ENCODE measurements around the gene PTPRQ. TPM values are rescaled to one million over a fixed set of nuclear protein-coding genes. Genes with fewer than 3 reads are reported as not detected.

Gene PTPRQ
- total RNA-seq, 2 donors from 2014 or later = 2.3 to 2.4 TPM

DNA sequence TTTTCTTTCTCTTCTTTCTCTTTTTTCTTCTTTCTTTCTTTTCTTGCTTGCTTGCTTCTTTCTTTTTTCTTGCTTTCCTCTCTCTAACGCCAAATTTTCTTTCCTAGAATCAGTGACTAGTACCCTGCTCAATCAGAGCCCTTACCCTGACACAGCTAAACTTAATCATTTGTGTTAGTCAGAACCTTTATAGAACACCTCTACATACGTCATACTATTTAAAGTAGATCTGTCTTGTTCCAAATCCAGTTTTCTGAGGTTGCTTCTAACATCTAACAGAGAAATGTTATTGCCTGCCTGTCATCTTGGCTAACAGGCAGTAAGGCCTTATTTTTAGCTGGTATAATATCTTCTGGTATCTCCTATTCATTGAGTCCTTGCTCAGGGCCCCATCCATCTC lies 197.9 kb downstream of the PTPRQ start:
- Histone ChIP-seq H3K36me3 (no peaks in the 10 kb centered on the region), H3K27me3 (replicated peaks; ENCODE audit: insufficient read depth) (no peaks in the 10 kb centered on the region), H3K4me3 (no peak overlapping the region), H3K27ac (no peak overlapping the region), H3K9me3 (no peaks in the 10 kb centered on the region), H3K4me1 (ENCODE audit: control insufficient read depth in 1 of 2, low read depth in 2 of 2) (no peaks in the 10 kb centered on the region)
- TF ChIP-seq, protein P1, sequence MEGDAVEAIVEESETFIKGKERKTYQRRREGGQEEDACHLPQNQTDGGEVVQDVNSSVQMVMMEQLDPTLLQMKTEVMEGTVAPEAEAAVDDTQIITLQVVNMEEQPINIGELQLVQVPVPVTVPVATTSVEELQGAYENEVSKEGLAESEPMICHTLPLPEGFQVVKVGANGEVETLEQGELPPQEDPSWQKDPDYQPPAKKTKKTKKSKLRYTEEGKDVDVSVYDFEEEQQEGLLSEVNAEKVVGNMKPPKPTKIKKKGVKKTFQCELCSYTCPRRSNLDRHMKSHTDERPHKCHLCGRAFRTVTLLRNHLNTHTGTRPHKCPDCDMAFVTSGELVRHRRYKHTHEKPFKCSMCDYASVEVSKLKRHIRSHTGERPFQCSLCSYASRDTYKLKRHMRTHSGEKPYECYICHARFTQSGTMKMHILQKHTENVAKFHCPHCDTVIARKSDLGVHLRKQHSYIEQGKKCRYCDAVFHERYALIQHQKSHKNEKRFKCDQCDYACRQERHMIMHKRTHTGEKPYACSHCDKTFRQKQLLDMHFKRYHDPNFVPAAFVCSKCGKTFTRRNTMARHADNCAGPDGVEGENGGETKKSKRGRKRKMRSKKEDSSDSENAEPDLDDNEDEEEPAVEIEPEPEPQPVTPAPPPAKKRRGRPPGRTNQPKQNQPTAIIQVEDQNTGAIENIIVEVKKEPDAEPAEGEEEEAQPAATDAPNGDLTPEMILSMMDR (IDR thresholded peaks at IDR 0.05) = no peak
- DNase-seq (ENCODE audit: low spot score) (no peak), ATAC-seq (ENCODE audit: insufficient number of reproducible peaks, low FRiP score, low read depth) (no peak)

DNA sequence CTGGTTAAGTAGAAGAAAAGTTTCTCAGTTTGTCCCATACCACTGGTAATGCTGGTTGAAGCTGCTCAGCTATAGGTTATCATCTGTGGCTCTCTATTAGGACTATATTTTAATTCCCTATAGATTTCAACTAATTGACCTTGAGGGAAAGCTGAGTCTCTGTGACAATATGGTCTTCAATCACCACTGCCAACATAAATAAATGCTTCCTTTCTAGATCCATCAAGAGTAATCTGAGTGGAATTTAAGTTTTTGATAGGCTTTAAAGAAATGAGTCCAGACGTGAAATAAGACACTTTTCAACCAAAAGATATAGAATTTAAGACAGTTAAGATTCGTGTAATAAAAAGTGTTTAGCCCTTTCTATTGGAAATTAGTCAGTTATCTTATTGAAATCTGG lies 199.9 kb downstream of the PTPRQ start:
- Histone ChIP-seq H3K27ac (no peak overlapping the region), H3K4me1 (ENCODE audit: control insufficient read depth in 1 of 2, low read depth in 2 of 2) (no peaks in the 10 kb centered on the region), H3K36me3 (no peaks in the 10 kb centered on the region), H3K27me3 (replicated peaks; ENCODE audit: insufficient read depth) (no peaks in the 10 kb centered on the region), H3K4me3 (no peak overlapping the region), H3K9me3 (no peaks in the 10 kb centered on the region)
- TF ChIP-seq, protein P1 (IDR thresholded peaks at IDR 0.05) = no peak
- ATAC-seq (ENCODE audit: insufficient number of reproducible peaks, low FRiP score, low read depth) (no peak), DNase-seq (ENCODE audit: low spot score) (no peak)

DNA sequence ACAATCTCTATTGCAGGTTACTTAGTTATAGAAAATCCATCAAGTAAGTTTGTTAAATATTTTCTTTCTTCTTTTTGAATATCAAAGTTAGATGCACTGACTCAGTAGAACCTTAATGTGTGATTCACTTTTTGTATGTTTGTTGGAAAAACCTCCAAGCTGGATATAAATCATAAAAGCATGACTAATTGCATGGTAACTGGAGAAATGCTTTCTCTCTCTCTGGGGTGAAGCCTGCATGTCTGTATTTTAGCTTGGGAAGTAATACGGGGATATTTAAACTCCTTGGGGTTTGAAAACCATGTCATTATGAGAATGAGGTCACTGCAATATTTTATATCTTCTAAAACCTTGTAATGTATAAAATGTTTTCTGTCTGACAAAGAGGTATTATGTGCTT lies 204.8 kb downstream of the PTPRQ start:
- Histone ChIP-seq H3K27ac (no peak overlapping the region), H3K4me3 (no peak overlapping the region), H3K36me3 (no peaks in the 10 kb centered on the region), H3K4me1 (ENCODE audit: control insufficient read depth in 1 of 2, low read depth in 2 of 2) (no peaks in the 10 kb centered on the region), H3K9me3 (no peaks in the 10 kb centered on the region), H3K27me3 (replicated peaks; ENCODE audit: insufficient read depth) (no peaks in the 10 kb centered on the region)
- DNase-seq (ENCODE audit: low spot score) (no peak), ATAC-seq (ENCODE audit: insufficient number of reproducible peaks, low FRiP score, low read depth) (no peak)
- TF ChIP-seq, protein P1 (IDR thresholded peaks at IDR 0.05) = no peak

DNA sequence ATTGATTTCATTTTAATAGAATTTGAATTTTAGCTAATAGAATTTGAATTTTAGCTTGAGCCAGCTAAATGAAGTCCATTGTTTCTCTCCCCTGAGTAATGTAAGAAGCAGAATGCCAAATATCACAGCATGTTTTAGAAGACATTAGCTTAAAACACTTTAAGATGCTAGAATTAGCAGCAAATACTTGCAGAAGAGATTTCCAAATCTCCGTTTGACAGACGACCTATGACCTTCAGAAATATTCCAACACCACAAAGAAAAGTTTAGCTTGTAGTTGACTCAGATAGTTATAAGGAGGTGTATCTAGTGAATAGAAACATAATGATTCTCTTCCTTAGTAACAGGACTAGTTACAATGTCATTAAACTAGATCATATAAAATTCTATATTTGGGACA lies 211.7 kb downstream of the PTPRQ start:
- no peaks in the 10 kb centered on the region for H3K27me3 ChIP-seq (replicated peaks; ENCODE audit: insufficient read depth)
- no peaks in the 10 kb centered on the region for H3K9me3 ChIP-seq
- no peak overlapping the region for H3K4me3 ChIP-seq
- H3K36me3 ChIP-seq = no peaks in the 10 kb centered on the region
- no peak overlapping the region for H3K27ac ChIP-seq
- TF ChIP-seq, protein P1 (IDR thresholded peaks at IDR 0.05) = no peak
- ATAC-seq (ENCODE audit: insufficient number of reproducible peaks, low FRiP score, low read depth) (no peak), DNase-seq (ENCODE audit: low spot score) (no peak)
- no peaks in the 10 kb centered on the region for H3K4me1 ChIP-seq (ENCODE audit: control insufficient read depth in 1 of 2, low read depth in 2 of 2)

DNA sequence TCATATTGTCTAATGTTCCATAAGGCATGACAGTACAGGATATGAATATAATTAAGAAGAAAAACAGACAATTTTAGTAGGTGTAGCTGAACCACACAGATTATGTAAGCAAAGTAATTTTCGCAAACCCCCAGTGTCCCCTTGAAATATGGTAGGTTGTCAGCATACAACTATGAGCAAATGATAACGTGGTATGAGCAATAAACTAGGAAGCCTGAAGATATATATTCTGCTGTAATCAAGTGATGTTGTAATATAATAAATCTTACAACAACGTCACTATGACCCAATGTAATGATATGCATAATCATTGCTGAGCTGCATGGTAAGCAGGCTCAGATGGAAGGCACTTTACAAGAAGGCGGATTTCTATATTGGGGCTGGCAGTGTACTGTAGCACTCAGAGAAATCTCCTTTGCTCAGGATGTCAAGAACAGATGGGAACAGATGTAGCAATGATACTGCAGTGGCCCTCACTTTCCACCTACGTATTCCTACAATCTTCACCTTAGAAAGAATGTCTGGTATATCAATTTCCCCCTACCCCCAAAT lies 215.6 kb downstream of the PTPRQ start:
- no peak for ATAC-seq (ENCODE audit: insufficient number of reproducible peaks, low FRiP score, low read depth)
- no peak overlapping the region for H3K4me3 ChIP-seq
- TF ChIP-seq, protein P1 (IDR thresholded peaks at IDR 0.05) = no peak
- H3K27me3 ChIP-seq (replicated peaks; ENCODE audit: insufficient read depth) = no peaks in the 10 kb centered on the region
- H3K9me3 ChIP-seq = no peaks in the 10 kb centered on the region
- DNase-seq (ENCODE audit: low spot score) = no peak
- no peaks in the 10 kb centered on the region for H3K36me3 ChIP-seq
- no peaks in the 10 kb centered on the region for H3K4me1 ChIP-seq (ENCODE audit: control insufficient read depth in 1 of 2, low read depth in 2 of 2)
- H3K27ac ChIP-seq = no peak overlapping the region
